Gastroesophageal sphincter (tissue), 4 donors: Measurements from ENCODE around the gene TLCD5. TPM values are rescaled to one million over a fixed set of nuclear protein-coding genes. Genes with fewer than 3 reads are reported as not detected.

Source experiments
- ATAC-seq: fragments of 150-250 bp; one replicate; pipeline ENCODE4 v1.9.1; 2016; ENCODE audit warnings: mild to moderate bottlenecking, moderate library complexity
- H3K27ac ChIP-seq, 4 donors: fragments of 200-600 bp; sonication (generic) in 3 of 4; 1 replicate in 3 of 4; 2 replicates in 1 of 4; pipeline ENCODE4 v1.5.1; 2016 to 2019
- H3K27me3 ChIP-seq: fragments of 200-600 bp; sonication (generic); one replicate; pipeline ENCODE4 v1.5.1; 2019
- H3K36me3 ChIP-seq, 2 donors: fragments of 200-600 bp; sonication (generic); one replicate each; pipeline ENCODE4 v1.5.1; 2019; ENCODE audit warnings: control low read depth in 1 of 2
- H3K4me1 ChIP-seq, 3 donors: fragments of 200-600 bp; sonication (generic); 1 replicate in 2 of 3; 2 replicates in 1 of 3; pipeline ENCODE4 v1.5.1; 2016 to 2019; ENCODE audit warnings: control low read depth in 2 of 3
- H3K4me3 ChIP-seq, 2 donors: fragments of 200-600 bp; sonication (generic); one replicate each; pipeline ENCODE4 v1.5.1; 2019; ENCODE audit warnings: mild to moderate bottlenecking in 1 of 2, moderate library complexity in 1 of 2
- H3K9me3 ChIP-seq, 3 donors: fragments of 200-600 bp; sonication (generic); one replicate each; pipeline ENCODE4 v1.5.1; 2017 to 2019; ENCODE audit warnings: control low read depth in 2 of 3
- EP300 ChIP-seq: sonication (generic); formaldehyde crosslinking; IDR thresholded peaks from one replicate; pipeline ENCODE4 v1.6.1; 2017; ENCODE audit warnings: antibody characterized with exemption, mild to moderate bottlenecking
- POLR2A ChIP-seq, 2 donors: fragments of 450-650 bp; IDR thresholded peaks; one replicate each; pipeline ENCODE4 v1.6.1; 2017; ENCODE audit warnings: antibody characterized with exemption in 2 of 2, mild to moderate bottlenecking in 2 of 2, moderate library complexity in 1 of 2
- POLR2AphosphoS5 ChIP-seq: sonication (generic); formaldehyde crosslinking; IDR thresholded peaks from one replicate; pipeline ENCODE4 v1.6.1; 2017; ENCODE audit warnings: antibody characterized with exemption
- WGBS, 2 donors: methylation state at CpG; one replicate each; pipeline ENCODE4 v1.1.5; 2018; ENCODE audit warnings: low coverage in 1 of 2; 5-methylcytosine and 5-hydroxymethylcytosine counted together
- small RNA-seq, 4 donors: library from RNA; depleted of rRNA; stranded (forward); fragments of <200 nt; gene quantifications; one replicate each; pipeline ENCODE3, GENCODE V24; 2016
- total RNA-seq, 4 donors: library from RNA; depleted of rRNA; stranded (reverse); fragments of >200 nt; gene quantifications; one replicate each; pipeline ENCODE4 v1.1.0, GENCODE V29; 2016
- TF ChIP-seq, protein P1 (sequence below), 4 experiments: fragments of 200-600 bp in 2 of 4; fragments of 450-650 bp in 2 of 4; sonication (generic) in 1 of 4; IDR thresholded peaks; one replicate each; pipeline ENCODE4 v1.5.1; 2017 to 2019; ENCODE audit warnings: antibody characterized with exemption in 4 of 4, mild to moderate bottlenecking in 2 of 4, moderate library complexity in 2 of 4

The TLCD5 gene
- total RNA-seq, 4 donors from 2014 or later = 6.1 to 8.1 (median 7.5) TPM

DNA sequence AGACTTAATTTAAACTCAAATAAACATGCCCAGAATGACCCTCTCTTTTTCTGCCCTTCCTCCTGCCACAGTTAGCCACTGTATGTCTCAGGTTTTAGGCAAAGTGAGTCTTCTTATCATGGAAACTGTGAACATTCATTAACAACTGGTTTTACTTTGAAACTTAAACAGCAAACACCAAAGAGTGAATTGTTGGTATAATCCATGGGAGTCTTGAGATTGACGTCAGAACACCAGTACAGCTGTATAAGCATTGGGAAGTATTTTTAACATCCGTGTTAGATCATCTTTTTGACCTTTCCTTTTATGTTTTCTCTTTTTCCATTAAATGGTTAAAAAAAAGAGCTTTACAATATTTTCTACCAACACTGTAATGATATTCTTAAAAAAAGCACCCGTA lies 50.0 kb downstream of the TLCD5 start:
- TF ChIP-seq, protein P1, sequence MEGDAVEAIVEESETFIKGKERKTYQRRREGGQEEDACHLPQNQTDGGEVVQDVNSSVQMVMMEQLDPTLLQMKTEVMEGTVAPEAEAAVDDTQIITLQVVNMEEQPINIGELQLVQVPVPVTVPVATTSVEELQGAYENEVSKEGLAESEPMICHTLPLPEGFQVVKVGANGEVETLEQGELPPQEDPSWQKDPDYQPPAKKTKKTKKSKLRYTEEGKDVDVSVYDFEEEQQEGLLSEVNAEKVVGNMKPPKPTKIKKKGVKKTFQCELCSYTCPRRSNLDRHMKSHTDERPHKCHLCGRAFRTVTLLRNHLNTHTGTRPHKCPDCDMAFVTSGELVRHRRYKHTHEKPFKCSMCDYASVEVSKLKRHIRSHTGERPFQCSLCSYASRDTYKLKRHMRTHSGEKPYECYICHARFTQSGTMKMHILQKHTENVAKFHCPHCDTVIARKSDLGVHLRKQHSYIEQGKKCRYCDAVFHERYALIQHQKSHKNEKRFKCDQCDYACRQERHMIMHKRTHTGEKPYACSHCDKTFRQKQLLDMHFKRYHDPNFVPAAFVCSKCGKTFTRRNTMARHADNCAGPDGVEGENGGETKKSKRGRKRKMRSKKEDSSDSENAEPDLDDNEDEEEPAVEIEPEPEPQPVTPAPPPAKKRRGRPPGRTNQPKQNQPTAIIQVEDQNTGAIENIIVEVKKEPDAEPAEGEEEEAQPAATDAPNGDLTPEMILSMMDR (IDR thresholded peaks at IDR 0.05) = no peak
- TF ChIP-seq POLR2A (IDR thresholded peaks at IDR 0.05) (no peak), EP300 (no peak), POLR2AphosphoS5 (no peak)
- H3K27me3 ChIP-seq = no peaks in the 10 kb centered on the region
- H3K36me3 ChIP-seq = no peaks in the 10 kb centered on the region
- WGBS, 2 donors = 70 to 74% methylated on average over 3 of the region's 3 CpGs
- no peak for ATAC-seq
- H3K4me3 ChIP-seq = no peak overlapping the region
- peaks cover 0 to 4% (median 0%) of the 10 kb centered on the region in 3 donors for H3K9me3 ChIP-seq
- peaks cover 2 to 65% (median 6%) of the 10 kb centered on the region in 3 donors for H3K4me1 ChIP-seq
- no peak overlapping the region for H3K27ac ChIP-seq

GRCh38 chr11:120376547-120377182 lies 51.6 kb downstream of the TLCD5 start:
- Histone ChIP-seq H3K27me3 (no peaks in the 10 kb centered on the region), H3K4me3 (no peak overlapping the region), H3K9me3 (peaks cover 0 to 4% (median 0%) of the 10 kb centered on the region in 3 donors), H3K4me1 (peaks cover under 1 to 65% (median under 1%) of the 10 kb centered on the region in 3 donors), H3K27ac (no peak overlapping the region), H3K36me3 (no peaks in the 10 kb centered on the region)
- 32 to 44% methylated on average over 6 of the region's 6 CpGs for WGBS, 2 donors
- no peak for TF ChIP-seq EP300
- TF ChIP-seq, protein P1 (IDR thresholded peaks at IDR 0.05) = no peak
- TF ChIP-seq POLR2A (IDR thresholded peaks at IDR 0.05) = no peak
- no peak for TF ChIP-seq POLR2AphosphoS5
- ATAC-seq = no peak

DNA sequence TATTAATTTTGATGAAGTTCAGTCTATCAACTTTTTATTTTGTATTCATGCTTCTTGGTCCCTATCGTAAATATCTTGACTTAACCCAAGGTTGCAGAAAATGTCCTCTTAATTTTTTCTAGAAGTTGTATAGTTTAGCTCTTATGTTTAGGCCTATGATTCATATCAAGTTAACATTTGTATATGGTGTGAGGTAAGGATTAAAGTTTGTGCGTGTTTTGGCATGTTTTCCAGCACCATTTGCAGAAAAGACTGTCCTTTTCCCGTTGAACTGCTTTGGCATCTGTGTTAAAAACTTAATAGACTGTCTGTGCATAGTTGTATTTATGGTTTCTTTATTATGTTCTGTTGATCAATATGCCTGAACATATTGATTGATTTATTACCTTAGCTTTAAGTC lies 53.4 kb downstream of the TLCD5 start:
- ATAC-seq = no peak
- Histone ChIP-seq H3K36me3 (no peaks in the 10 kb centered on the region), H3K9me3 (peaks cover 0 to 4% (median 0%) of the 10 kb centered on the region in 3 donors), H3K27ac (no peak overlapping the region), H3K27me3 (no peaks in the 10 kb centered on the region), H3K4me1 (peaks cover 0 to 72% (median 0%) of the 10 kb centered on the region in 3 donors), H3K4me3 (no peak overlapping the region)
- 97 to 100% methylated on average over 2 to 3 of the region's 3 CpGs for WGBS, 2 donors
- TF ChIP-seq EP300 (no peak), POLR2A (IDR thresholded peaks at IDR 0.05) (no peak), POLR2AphosphoS5 (no peak)
- TF ChIP-seq, protein P1 (IDR thresholded peaks at IDR 0.05) = no peak

DNA sequence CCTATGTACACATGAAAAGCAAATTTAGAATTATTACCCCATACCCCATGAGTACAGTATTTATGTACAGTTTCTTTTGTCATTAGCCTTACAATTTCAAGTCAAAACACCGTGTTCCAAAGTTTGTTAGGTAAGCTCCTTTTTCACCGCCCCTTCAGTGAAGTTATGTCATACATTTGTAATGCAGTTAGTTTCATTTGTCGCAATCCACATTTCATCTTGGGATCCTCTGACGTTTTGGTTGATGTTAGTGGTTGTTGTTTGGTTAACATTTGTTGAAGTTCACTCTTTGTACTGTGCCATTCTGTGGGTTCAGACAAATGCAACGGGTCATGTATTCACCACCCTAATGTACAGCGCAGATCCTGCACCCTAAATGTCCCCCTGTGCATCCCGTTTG lies 56.3 kb downstream of the TLCD5 start:
- Histone ChIP-seq H3K9me3 (peaks cover 0 to 4% (median 0%) of the 10 kb centered on the region in 3 donors), H3K4me3 (no peak overlapping the region), H3K27ac (no peak overlapping the region), H3K4me1 (peaks cover 4 to 82% (median 10%) of the 10 kb centered on the region in 3 donors), H3K36me3 (no peaks in the 10 kb centered on the region), H3K27me3 (no peaks in the 10 kb centered on the region)
- no peak for ATAC-seq
- 82 to 84% methylated on average over 5 to 7 of the region's 7 CpGs for WGBS, 2 donors
- TF ChIP-seq POLR2A (IDR thresholded peaks at IDR 0.05) (no peak), EP300 (no peak), POLR2AphosphoS5 (no peak)
- TF ChIP-seq, protein P1 (IDR thresholded peaks at IDR 0.05) = no peak

Small RNA genes lying within 50 kb of the gene (small RNA-seq; reads per million reads assigned to genes)
- 275 to 1,139 (median 415) reads per million in 4 donors for gene RF00100

Other genes starting within 250 kb of the TLCD5 start
- gene TRIM29, start 187.2 kb upstream of the TLCD5 start, total RNA-seq = 10 to 100 TPM in 1 of 4 donors, 1 to 10 TPM in 3; 1.2 to 34.6 (median 3.4) TPM
- 100 to 1,000 TPM in 1 of 4 donors, 10 to 100 TPM in 3; 30.0 to 100 (median 42.4) TPM for gene OAF, start 114.3 kb upstream of the TLCD5 start, total RNA-seq
- gene POU2F3, start 85.2 kb upstream of the TLCD5 start, total RNA-seq = under 1 TPM in 2 of 4 donors, not detected in 2; 0.27 to 0.46 TPM
- gene ARHGEF12, start 11.1 kb downstream of the TLCD5 start, total RNA-seq = 100 to 1,000 TPM in 3 of 4 donors, 10 to 100 TPM in 1; 99.7 to 135 (median 112) TPM
- gene GRIK4, start 186.4 kb downstream of the TLCD5 start, total RNA-seq = under 1 TPM; under 0.01 to 0.69 (median 0.25) TPM